GM12874 (cell line): ENCODE measurements around the gene FCMR.

Experiments
- TF ChIP-seq, protein P1 (sequence below): IDR thresholded peaks from 2 replicates; pipeline ENCODE4 v1.5.1; 2011; ENCODE audit warnings: low read depth, mild to moderate bottlenecking, control low read depth, low read length, moderate library complexity; ENCODE audit not compliant: insufficient read depth

Gene FCMR

DNA sequence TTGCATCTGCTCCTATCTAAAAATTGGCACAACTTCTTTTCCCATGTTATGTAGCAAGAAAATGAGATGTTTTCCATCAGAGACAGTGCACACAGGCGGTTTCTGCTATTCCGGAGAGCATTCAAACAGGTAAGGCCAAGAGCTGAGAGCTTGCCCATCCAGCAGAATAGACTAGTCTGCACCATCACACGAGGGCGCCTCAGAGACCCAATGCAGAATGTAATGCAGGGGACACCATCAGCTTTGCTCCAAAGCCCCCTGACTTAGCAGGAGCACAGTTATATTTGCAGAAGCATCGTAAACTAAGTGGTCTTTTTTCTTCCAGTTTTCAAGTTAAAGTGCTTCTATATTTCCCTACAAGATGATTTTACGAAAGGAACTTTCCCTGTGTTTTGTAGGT is 19.8 kb downstream of the FCMR start:
- TF ChIP-seq, protein P1, sequence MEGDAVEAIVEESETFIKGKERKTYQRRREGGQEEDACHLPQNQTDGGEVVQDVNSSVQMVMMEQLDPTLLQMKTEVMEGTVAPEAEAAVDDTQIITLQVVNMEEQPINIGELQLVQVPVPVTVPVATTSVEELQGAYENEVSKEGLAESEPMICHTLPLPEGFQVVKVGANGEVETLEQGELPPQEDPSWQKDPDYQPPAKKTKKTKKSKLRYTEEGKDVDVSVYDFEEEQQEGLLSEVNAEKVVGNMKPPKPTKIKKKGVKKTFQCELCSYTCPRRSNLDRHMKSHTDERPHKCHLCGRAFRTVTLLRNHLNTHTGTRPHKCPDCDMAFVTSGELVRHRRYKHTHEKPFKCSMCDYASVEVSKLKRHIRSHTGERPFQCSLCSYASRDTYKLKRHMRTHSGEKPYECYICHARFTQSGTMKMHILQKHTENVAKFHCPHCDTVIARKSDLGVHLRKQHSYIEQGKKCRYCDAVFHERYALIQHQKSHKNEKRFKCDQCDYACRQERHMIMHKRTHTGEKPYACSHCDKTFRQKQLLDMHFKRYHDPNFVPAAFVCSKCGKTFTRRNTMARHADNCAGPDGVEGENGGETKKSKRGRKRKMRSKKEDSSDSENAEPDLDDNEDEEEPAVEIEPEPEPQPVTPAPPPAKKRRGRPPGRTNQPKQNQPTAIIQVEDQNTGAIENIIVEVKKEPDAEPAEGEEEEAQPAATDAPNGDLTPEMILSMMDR: no peak

DNA sequence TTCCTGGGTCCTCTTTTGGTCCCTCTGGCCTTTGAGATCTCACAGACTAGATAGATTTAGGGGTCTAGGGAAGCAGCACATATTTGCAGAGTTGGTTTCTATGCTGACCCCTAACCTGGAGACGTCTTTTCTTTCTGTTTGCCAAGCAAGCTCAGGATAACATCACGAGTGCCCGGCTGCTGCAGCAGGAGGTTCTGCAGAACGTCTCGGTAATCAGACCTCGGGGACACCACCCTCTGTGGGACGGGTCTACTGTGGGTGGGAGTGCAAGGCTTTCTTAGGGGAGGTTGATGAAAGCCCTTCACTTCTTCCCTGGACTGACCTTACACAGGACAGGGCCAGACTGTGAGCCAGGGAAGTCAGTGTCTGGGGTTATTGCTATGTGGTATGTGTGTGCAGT is 21.6 kb downstream of the FCMR start:
- TF ChIP-seq, protein P1: no peak

DNA sequence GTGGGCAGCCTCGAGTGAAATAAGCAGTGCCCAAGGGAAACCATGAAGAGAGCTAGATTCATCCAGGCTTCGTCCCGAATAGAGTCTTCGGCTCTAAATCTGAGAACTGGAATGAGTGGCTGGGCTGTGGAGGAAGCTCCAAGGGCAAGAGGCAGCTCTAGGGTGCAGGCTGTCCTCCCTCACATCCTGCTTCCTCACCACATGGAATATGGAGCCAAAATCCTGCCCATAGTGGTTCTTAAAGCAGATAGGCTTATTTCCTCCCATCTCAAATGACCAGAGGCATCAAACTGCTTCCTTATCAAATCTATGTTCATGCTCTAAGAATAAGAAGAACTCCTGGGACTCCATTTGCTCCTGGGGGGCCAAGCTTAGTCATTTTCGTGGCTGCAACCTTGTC is 22.0 kb downstream of the FCMR start:
- TF ChIP-seq, protein P1: no peak

DNA sequence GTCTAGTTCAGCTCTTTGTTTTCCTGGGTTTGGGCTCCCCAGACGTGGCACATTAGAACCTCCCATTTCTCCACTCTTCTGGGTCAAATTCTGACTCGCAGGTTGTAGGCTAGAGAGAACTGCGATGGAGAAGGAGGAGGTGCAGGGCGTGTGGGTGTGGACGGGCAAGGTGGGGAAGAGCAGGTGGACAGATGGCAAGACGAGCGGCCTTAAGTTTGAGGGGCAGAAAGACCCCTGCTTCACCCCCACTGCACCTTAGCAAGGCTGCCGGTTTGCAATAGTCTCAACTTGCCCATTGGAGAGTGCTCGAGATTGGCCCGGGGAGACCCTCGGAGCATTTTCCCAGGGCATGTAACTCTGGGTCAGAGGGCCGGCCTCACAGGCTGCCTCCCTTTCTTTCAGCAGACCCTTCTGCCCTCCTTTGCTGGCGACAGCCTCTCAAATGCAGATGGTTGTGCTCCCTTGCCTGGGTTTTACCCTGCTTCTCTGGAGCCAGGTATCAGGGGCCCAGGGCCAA is 22.8 kb downstream of the FCMR start:
- TF ChIP-seq, protein P1: no peak

DNA sequence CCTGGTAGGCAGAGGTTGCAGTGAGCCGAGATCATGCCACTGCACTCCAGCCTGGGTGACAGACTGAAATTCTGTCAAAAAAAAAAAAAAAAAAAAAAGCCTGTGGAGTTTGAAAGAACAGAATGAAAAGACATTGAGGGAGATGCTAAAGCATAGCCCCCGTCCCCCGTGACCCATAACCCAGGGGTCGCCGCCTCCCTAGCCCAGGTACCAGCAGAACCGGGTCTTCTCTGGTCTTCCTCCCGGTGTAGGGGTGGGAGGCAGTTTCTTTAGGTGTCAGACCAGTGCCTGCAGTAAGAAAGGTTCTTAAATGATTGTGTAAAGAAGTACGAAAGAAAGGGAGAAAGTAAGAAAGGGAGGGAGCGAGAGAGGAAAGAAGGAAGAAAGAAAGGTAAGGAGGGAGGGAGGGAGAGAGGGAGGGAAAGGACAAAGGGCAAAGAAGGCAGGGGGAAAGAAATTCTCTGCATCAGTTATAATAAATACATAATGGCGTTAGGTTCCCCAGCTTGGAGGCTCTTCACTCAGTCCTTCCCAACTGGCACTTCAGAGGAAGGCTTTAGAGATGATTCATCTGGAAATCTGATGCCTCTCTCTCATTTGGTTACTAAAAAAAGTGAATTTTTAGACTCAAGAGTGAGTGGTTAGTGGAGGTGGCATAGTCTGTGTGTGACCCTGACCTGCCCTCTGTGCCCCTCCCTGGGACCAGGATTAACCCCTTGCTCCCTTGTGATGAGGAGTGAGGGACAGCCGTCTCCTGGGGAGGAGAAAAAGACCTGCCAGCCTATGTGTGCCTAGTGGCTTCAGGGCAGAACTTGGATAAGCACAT is 23.4 kb downstream of the FCMR start:
- TF ChIP-seq, protein P1: no peak

DNA sequence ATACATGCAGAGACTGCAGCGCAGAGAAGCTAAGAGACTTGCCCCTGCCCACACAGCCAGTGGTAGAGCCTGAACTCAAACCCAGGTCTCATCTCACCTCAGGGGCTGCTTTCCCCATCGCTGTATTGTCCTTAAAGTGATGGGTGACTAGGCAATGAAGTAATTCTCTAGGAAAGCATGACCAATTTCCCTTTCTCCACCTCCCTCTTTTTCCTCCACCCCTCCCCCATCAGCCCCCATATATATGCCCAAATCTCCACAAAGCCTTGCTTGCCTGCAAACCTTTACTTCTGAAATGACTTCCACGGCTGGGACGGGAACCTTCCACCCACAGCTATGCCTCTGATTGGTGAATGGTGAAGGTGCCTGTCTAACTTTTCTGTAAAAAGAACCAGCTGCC is 24.6 kb downstream of the FCMR start, which contains the start of gene IL24:
IL24 (plus strand) TSS at position 269 of the 400 bp plus-strand sequence. CDS start 390 bp downstream, outside the sequence.
- TF ChIP-seq, protein P1: no peak

DNA sequence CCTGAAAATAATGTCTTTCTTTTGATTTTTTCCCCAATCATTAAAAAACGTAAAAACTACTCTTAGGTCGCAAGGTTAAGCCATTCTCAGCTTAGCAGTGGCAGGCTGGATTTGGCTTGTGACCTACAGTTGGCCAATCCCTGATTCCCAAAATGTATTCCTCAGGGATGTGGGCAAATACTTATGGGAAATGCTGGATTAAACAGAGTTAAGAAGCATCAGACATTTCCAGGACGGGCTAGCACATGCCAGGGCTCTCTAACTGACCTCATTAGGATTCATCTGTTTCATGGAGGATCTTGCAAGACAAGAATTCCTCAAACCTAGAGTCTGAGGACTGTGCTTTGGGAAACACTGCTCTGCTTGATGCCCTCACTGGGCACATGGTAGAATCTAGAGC is 25.5 kb downstream of the FCMR start:
- TF ChIP-seq, protein P1: no peak
